Measurements from ENCODE around the gene COX8C.

- TF ChIP-seq CTCF (conservative IDR thresholded peaks at IDR 0.05; ENCODE audit: low read length) (no peak), EZH2phosphoT487 (IDR thresholded peaks at IDR 0.05; ENCODE audit: borderline replicate concordance, low read depth, low read length) (no peak)
Observed at GRCh38 chr14:93331002-93331727, 15.8 kb upstream of the COX8C start.
